ENCODE results near the gene RBCK1. TPM values are rescaled to one million over a fixed set of nuclear protein-coding genes. Genes with fewer than 3 reads are reported as not detected.

Gene RBCK1
- total and polyA plus RNA-seq, 10 donors: 78.6 to 152 (median 102) TPM

DNA sequence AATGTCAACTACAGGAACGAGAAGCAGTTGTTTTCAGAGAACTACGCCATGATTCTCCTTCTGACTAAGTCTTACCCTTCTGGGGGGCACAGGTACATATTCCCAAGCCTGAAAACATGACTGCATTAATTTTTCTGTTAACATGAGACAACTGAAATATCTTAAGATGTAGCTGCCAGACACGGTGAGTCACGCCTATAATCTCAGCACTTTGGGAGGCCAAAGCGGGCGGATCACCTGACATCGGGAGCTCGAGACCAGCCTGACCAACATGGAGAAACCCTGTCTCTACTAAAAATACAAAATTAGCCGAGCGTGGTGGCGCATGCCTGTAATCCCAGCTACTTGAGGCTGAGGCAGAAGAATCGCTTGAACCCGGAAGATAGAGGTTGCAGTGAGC lies 32.5 kb downstream of the RBCK1 start:
- Histone ChIP-seq H3K4me1 (peaks cover 22 to 51% (median 30%) of the 10 kb centered on the region in 6 donors), H3K27me3 (replicated peaks in 1 of 7) (no peaks in the 10 kb centered on the region), H3K27ac (no peak overlapping the region), H3K4me3 (no peak overlapping the region), H3K9me3 (no peaks in the 10 kb centered on the region), H3K36me3 (peaks cover 0 to 100% (median 69%) of the 10 kb centered on the region in 6 donors)
- 95 to 98% (median 96%) methylated on average over 13 of the region's 13 CpGs for WGBS, 5 donors
- TF ChIP-seq POLR2AphosphoS5 (IDR thresholded peaks at IDR 0.05) (no peak), POLR2A (IDR thresholded peaks at IDR 0.05) (no peak)
- TF ChIP-seq, protein P1, sequence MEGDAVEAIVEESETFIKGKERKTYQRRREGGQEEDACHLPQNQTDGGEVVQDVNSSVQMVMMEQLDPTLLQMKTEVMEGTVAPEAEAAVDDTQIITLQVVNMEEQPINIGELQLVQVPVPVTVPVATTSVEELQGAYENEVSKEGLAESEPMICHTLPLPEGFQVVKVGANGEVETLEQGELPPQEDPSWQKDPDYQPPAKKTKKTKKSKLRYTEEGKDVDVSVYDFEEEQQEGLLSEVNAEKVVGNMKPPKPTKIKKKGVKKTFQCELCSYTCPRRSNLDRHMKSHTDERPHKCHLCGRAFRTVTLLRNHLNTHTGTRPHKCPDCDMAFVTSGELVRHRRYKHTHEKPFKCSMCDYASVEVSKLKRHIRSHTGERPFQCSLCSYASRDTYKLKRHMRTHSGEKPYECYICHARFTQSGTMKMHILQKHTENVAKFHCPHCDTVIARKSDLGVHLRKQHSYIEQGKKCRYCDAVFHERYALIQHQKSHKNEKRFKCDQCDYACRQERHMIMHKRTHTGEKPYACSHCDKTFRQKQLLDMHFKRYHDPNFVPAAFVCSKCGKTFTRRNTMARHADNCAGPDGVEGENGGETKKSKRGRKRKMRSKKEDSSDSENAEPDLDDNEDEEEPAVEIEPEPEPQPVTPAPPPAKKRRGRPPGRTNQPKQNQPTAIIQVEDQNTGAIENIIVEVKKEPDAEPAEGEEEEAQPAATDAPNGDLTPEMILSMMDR (IDR thresholded peaks at IDR 0.05 in 8 of 11, conservative IDR thresholded peaks at IDR 0.05 in 3 of 11): no peak
- intact Hi-C loops (cut with DNase I; ENCODE audit: low total_unique reads): no loop called here
- DNase-seq: no peak

DNA sequence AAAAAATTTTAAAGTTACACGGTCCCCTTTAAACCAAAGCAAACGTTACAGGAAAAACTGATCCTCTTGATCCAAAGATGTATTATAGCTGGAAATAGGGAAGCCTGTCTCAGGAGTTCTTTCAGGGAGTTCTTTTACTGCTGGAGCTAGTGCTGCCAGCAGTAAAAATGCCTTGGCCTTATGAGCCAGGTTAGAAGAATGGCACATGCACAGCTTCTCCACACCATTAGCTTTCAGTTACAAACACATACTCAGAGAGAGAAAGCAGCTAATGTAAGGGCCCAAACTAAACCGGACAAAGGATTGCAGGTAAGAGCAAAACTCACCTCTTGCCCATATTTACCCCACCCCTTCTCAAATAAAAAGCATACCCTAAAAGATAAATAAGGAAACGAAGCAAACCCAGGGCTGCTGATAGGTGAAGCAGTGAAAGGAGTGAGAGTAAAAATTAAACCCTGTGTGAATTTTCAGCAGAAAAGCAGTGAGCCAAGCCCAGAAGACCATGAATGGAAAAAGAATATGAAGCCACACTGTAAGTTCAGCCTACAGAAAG lies 35.2 kb downstream of the RBCK1 start:
- no peak for TF ChIP-seq POLR2A (IDR thresholded peaks at IDR 0.05)
- no peak for TF ChIP-seq POLR2AphosphoS5 (IDR thresholded peaks at IDR 0.05)
- TF ChIP-seq, protein P1 (IDR thresholded peaks at IDR 0.05 in 8 of 11, conservative IDR thresholded peaks at IDR 0.05 in 3 of 11): no peak
- Histone ChIP-seq H3K4me3 (no peak overlapping the region), H3K27me3 (replicated peaks in 1 of 7) (no peaks in the 10 kb centered on the region), H3K4me1 (peaks cover 12 to 39% (median 16%) of the 10 kb centered on the region in 6 donors), H3K36me3 (peaks cover 0 to 99% (median 64%) of the 10 kb centered on the region in 6 donors), H3K27ac (no peak overlapping the region), H3K9me3 (no peaks in the 10 kb centered on the region)
- intact Hi-C loops (cut with DNase I; ENCODE audit: low total_unique reads): no loop called here
- 90 to 95% (median 93%) methylated on average over 4 of the region's 4 CpGs for WGBS, 5 donors
- DNase-seq: no peak

DNA sequence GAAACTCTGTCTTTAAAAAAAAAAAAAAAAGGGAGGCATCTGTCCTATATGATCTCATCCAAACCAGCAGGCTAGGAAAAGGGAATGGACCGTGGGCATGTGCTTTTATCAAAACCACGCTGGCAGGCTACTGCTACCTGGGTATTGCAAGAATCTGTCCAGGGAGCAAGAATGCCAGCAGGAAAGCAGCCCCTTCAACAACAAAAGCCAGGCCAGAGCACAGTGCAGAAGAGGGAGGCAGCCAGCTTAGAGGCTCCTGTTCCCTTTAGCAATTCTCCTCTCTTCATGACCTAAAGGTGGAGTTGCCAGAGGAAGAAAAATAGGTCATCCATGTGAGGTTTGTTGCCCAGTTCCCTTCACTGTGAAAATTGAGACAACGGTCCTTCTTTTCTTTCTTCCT lies 36.0 kb downstream of the RBCK1 start:
- no peak overlapping the region for H3K27ac ChIP-seq
- 84 to 95% (median 89%) methylated on average over 3 of the region's 3 CpGs for WGBS, 5 donors
- intact Hi-C loops (cut with DNase I; ENCODE audit: low total_unique reads): no loop called here
- DNase-seq: no peak
- no peaks in the 10 kb centered on the region for H3K27me3 ChIP-seq (replicated peaks in 1 of 7)
- no peak overlapping the region for H3K4me3 ChIP-seq
- peaks cover 5 to 30% (median 8%) of the 10 kb centered on the region in 6 donors for H3K4me1 ChIP-seq
- H3K36me3 ChIP-seq: peaks cover 0 to 91% (median 64%) of the 10 kb centered on the region in 6 donors
- H3K9me3 ChIP-seq: no peaks in the 10 kb centered on the region
- TF ChIP-seq POLR2A (IDR thresholded peaks at IDR 0.05): no peak
- TF ChIP-seq POLR2AphosphoS5 (IDR thresholded peaks at IDR 0.05): no peak
- TF ChIP-seq, protein P1 (IDR thresholded peaks at IDR 0.05 in 8 of 11, conservative IDR thresholded peaks at IDR 0.05 in 3 of 11): no peak

DNA sequence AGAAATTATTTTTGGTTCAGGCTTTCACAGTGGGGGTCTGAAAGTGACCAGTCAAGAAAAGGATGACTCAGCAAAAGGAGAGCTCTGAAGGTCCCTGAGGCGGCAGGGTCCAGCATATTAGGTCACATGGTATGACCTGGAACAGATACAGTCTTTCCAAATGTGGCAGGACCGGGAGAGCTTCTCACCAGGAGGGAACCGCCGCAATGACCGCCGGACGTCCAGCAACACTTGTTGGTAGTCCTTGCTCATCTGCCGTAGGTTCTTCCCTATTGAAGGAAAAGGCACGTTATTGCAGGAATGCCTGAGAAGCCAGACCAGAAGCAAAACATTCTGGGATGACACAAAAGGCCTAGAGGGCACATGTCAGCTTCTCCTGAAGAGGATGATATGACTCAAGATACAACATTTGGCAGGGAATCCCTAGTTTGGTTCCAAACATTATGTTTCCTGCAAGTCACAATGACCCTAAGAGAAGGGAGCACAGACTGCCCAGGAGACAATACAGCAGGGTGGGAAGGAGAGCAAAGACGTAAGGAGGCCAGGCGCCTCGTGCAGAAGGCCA lies 36.8 kb downstream of the RBCK1 start:
- Histone ChIP-seq H3K27me3 (replicated peaks in 1 of 7) (no peaks in the 10 kb centered on the region), H3K9me3 (no peaks in the 10 kb centered on the region), H3K4me3 (no peak overlapping the region), H3K4me1 (peaks cover 0 to 27% (median 0%) of the 10 kb centered on the region in 6 donors), H3K27ac (peak overlapping the region in 1 of 8 donors; percentile 4), H3K36me3 (peaks cover 0 to 83% (median 63%) of the 10 kb centered on the region in 6 donors)
- 75 to 86% (median 83%) methylated on average over 12 of the region's 12 CpGs for WGBS, 5 donors
- intact Hi-C loops (cut with DNase I; ENCODE audit: low total_unique reads): no loop called here
- TF ChIP-seq POLR2A (IDR thresholded peaks at IDR 0.05) (no peak), POLR2AphosphoS5 (IDR thresholded peaks at IDR 0.05) (no peak)
- TF ChIP-seq, protein P1 (IDR thresholded peaks at IDR 0.05 in 8 of 11, conservative IDR thresholded peaks at IDR 0.05 in 3 of 11): no peak
- DNase-seq: no peak
